Measurements from ENCODE around the gene S100Z.

S100Z gene

GRCh38 chr5:76831110-76831452 lies 18.7 kb upstream of the S100Z start:
- DNase-seq (ENCODE audit: low read depth) = peak; percentile 35
- H3K4me3 ChIP-seq (ENCODE audit: control insufficient read depth, low read depth, low read length) = no peak overlapping the region
- TF ChIP-seq, protein P1, sequence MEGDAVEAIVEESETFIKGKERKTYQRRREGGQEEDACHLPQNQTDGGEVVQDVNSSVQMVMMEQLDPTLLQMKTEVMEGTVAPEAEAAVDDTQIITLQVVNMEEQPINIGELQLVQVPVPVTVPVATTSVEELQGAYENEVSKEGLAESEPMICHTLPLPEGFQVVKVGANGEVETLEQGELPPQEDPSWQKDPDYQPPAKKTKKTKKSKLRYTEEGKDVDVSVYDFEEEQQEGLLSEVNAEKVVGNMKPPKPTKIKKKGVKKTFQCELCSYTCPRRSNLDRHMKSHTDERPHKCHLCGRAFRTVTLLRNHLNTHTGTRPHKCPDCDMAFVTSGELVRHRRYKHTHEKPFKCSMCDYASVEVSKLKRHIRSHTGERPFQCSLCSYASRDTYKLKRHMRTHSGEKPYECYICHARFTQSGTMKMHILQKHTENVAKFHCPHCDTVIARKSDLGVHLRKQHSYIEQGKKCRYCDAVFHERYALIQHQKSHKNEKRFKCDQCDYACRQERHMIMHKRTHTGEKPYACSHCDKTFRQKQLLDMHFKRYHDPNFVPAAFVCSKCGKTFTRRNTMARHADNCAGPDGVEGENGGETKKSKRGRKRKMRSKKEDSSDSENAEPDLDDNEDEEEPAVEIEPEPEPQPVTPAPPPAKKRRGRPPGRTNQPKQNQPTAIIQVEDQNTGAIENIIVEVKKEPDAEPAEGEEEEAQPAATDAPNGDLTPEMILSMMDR (conservative IDR thresholded peaks at IDR 0.05; ENCODE audit: control insufficient read depth, insufficient read depth, low read depth, low read length) = no peak

GRCh38 chr5:76836181-76836580 lies 13.6 kb upstream of the S100Z start:
- H3K4me3 ChIP-seq (ENCODE audit: control insufficient read depth, low read depth, low read length) = no peak overlapping the region
- TF ChIP-seq, protein P1 (conservative IDR thresholded peaks at IDR 0.05; ENCODE audit: control insufficient read depth, insufficient read depth, low read depth, low read length) = peak; percentile 28
- peak; percentile 43 for DNase-seq (ENCODE audit: low read depth)

DNA sequence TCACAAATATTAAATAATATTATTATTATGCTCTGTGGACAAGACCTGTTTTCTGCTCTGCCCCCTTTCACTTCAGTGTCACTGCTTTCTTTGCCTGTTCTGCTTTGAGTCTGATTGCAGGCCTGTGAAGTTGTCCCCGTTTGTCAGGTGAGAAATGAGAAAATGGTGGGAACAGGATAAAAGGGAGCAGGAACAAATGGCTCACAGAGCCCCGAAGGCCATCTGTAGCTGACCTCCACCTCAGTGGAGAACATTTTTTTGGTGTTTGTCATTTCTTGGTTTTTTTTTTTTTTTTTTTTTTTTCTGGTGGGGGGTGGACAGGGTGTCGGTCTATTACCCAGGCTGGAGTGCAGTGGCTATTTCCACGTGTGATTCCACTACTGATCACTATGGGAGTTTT lies 13.2 kb upstream of the S100Z start:
- no peak overlapping the region for H3K4me3 ChIP-seq (ENCODE audit: control insufficient read depth, low read depth, low read length)
- DNase-seq (ENCODE audit: low read depth) = peak; percentile 19
- TF ChIP-seq, protein P1 (conservative IDR thresholded peaks at IDR 0.05; ENCODE audit: control insufficient read depth, insufficient read depth, low read depth, low read length) = no peak

- TF ChIP-seq, protein P1 (conservative IDR thresholded peaks at IDR 0.05; ENCODE audit: control insufficient read depth, insufficient read depth, low read depth, low read length) = no peak
- H3K4me3 ChIP-seq (ENCODE audit: control insufficient read depth, low read depth, low read length) = no peak overlapping the region
- DNase-seq (ENCODE audit: low read depth) = peak; percentile 63
Observed at GRCh38 chr5:76838481-76839261, 11.1 kb upstream of the S100Z start.

DNA sequence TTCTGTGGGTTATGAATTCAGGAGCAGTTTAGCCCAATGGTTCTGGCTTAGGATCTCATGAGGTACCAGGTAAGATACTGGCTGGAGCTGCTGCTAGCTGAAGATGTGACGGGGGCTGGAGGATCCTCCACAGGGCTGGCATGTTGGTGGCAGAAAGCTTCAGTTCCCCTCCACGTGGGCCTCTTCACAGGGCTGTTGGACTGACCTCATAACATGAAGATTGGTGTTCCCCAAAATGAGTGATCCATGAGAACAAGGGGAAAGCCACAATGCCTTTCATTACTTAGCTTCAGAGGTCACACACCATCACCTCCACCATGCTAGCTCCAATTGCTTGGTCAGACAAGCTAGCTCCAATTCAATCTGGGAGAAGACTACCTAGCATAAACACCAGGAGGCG lies 8.5 kb upstream of the S100Z start:
- no peak overlapping the region for H3K4me3 ChIP-seq (ENCODE audit: control insufficient read depth, low read depth, low read length)
- TF ChIP-seq, protein P1 (conservative IDR thresholded peaks at IDR 0.05; ENCODE audit: control insufficient read depth, insufficient read depth, low read depth, low read length) = no peak
- DNase-seq (ENCODE audit: low read depth) = no peak

- DNase-seq (ENCODE audit: low read depth) = no peak
- TF ChIP-seq, protein P1 (conservative IDR thresholded peaks at IDR 0.05; ENCODE audit: control insufficient read depth, insufficient read depth, low read depth, low read length) = no peak
- no peak overlapping the region for H3K4me3 ChIP-seq (ENCODE audit: control insufficient read depth, low read depth, low read length)
Observed at GRCh38 chr5:76845890-76846289, 3.9 kb upstream of the S100Z start.
